Gastrocnemius medialis (tissue), 4 donors: ENCODE data around the gene CRYL1.

Source experiments
- CTCF ChIP-seq, 5 experiments: fragments of 450-650 bp in 3 of 5; fragments of 200-600 bp in 2 of 5; sonication (generic) in 2 of 5; IDR thresholded peaks in 4 of 5; conservative IDR thresholded peaks in 1 of 5; 1 replicate in 4 of 5; 2 replicates in 1 of 5; pipeline ENCODE4 v1.5.1; 2016 to 2019; ENCODE audit warnings: antibody characterized with exemption in 5 of 5, mild to moderate bottlenecking in 3 of 5, moderate library complexity in 3 of 5
- POLR2A ChIP-seq, 2 donors: fragments of 450-650 bp; IDR thresholded peaks; one replicate each; pipeline ENCODE4 v1.6.1; 2017; ENCODE audit warnings: antibody characterized with exemption in 2 of 2, mild to moderate bottlenecking in 2 of 2, moderate library complexity in 2 of 2

- TF ChIP-seq POLR2A (IDR thresholded peaks at IDR 0.05) = no peak
- no peak for TF ChIP-seq CTCF (IDR thresholded peaks at IDR 0.05 in 4 of 5, conservative IDR thresholded peaks at IDR 0.05 in 1 of 5)
Observed at GRCh38 chr13:20375871-20376270, 149.8 kb downstream of the CRYL1 start.
